AG04449 (cell line): ENCODE results near the gene NECTIN4.

Experiments
- CTCF ChIA-PET: fragments of 350-600 bp; formaldehyde crosslinking; extraction: SDS; loops from one replicate; lab custom pipeline; 2021; ENCODE audit warnings: antibody characterized with exemption; lab: Yijun Ruan, JAX
- POLR2A ChIA-PET: fragments of 400-600, 350-600 bp; formaldehyde crosslinking; extraction: SDS; loops from one replicate; lab custom pipeline; 2020; ENCODE audit warnings: antibody characterized with exemption, inconsistent platforms; lab: Yijun Ruan, JAX
- DNase-seq: peaks from one replicate; pipeline ENCODE4 v3.0.0-alpha.2; 2010; ENCODE audit warnings: low read depth, low spot score
- H3K4me3 ChIP-seq: 2 replicates; pipeline ENCODE4 v1.5.1; 2011; ENCODE audit warnings: low read depth, mild to moderate bottlenecking, control low read depth, low read length
- CTCF ChIP-seq: IDR thresholded peaks from one replicate; pipeline ENCODE4 v1.5.1; 2011; ENCODE audit warnings: mild to moderate bottlenecking, moderate library complexity, low read length, control low read depth, inconsistent platforms; ENCODE audit not compliant: insufficient read depth; ENCODE audit errors: missing control alignments

Gene NECTIN4

DNA sequence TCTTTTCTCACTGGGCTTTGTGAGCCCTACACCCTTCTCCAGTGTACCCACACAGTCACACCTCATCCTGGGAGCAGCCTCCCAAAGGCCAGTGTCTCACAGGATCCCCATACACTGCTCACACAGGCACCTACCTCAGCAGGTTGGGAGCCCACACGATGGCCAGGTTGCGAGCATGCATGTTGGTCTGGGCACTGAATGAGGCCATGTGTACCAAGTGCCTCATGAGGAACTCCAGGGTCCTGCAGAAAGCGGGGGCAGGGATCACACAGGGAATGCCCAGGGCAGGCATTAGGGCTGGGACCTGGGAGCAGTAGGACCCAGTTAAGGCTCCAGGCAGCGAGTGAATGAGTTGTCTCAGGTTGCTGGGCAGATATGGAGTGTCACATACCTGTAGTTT lies 35.1 kb downstream of the NECTIN4 start:
- H3K4me3 ChIP-seq: no peak overlapping the region
- TF ChIP-seq CTCF: no peak
- no peak for DNase-seq
- POLR2A ChIA-PET: interaction anchor here (0.7 to 1.4 kb wide), 2 partner anchors 8 to 9 kb away, joined by 3 read pairs; partner anchors contain the start of gene USF1
- CTCF ChIA-PET: interaction anchor here (1.3 to 1.7 kb wide), 2 partner anchors 7 to 17 kb away, joined by 3 to 4 read pairs; no protein-coding TSS in a partner anchor

- DNase-seq: no peak
- no peak for TF ChIP-seq CTCF
- POLR2A ChIA-PET: interaction anchor here (1.4 kb wide), 1 partner anchor 8 kb away, joined by 3 read pairs; the partner anchor contains the start of gene USF1
- CTCF ChIA-PET: interaction anchor here (1.0 kb wide), 1 partner anchor 9 kb away, joined by 3 read pairs; no protein-coding TSS in a partner anchor
- H3K4me3 ChIP-seq: no peak overlapping the region
Measured at GRCh38 chr1:161052899-161053298, 36.5 kb downstream of the NECTIN4 start.

DNA sequence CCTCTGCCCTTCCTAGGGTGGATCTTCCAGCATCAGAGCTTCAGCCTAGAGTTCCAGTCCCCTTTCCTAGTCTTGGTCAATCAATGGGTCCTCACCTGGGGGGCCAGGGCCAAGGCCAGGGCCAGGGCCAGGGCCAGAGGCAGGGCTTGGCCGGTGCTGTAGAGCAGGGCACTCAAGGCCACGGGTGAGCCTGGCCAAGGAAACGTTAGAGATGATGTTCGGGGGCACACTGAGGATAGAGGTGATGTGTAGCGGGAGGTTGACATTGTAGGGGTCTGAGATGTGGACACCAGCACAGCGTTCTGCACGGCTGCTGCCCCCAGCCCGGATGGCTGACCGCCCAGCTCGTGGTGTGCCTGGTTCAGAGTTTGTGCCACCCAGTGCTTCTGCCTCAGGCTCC lies 38.1 kb downstream of the NECTIN4 start:
- TF ChIP-seq CTCF: no peak
- ChIA-PET CTCF (interaction anchor here (0.8 kb wide), 1 partner anchor 9 kb away, joined by 3 read pairs; no protein-coding TSS in a partner anchor), POLR2A (no interaction called here)
- DNase-seq: no peak
- no peak overlapping the region for H3K4me3 ChIP-seq

DNA sequence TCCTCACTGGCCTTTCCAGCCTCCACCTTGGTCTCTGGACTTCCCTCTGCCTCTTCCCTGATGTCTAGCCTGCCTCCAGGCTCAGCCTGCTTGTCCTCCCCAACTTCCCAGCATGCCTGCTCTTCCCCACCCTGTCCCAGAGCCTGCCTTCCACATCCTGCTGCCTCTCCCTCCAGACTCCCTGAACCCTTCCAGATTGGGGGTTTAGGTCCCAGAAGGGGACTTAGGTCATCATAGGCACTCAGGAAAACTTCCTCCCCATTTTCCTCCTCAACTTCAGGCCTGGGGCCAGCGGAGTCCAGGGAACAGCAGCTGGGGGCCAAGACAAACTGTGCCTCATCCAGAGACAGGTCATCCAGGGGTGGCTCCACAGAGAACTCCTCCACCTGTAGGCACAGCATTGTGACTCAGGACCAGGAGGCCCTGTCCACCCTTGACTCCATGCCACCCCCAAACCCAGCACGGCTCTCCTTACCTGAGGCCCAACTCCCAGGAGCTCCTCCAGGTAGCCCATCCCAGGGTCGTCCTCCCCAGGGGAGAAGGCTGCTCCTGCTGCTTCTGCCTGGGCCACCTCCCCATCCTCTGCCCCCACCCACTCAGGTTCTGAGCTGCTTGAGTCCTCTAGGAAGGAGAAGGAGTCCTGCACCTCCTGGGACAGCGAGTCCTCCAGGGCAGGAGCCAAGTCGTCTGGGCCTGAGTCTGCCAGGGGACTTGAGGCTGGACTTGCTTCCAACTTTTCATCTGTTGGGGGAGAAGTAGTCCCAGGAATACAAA lies 40.2 kb downstream of the NECTIN4 start:
- ChIA-PET POLR2A (no interaction called here), CTCF (interaction anchor here (1.6 kb wide), 1 partner anchor 19 kb away, joined by 3 read pairs; no protein-coding TSS in a partner anchor)
- H3K4me3 ChIP-seq: no peak overlapping the region
- TF ChIP-seq CTCF: no peak
- DNase-seq: no peak

- ChIA-PET POLR2A (no interaction called here), CTCF (interaction anchor here (1.4 to 9.8 kb wide), 9 partner anchors 7 to 92 kb away, joined by 3 to 107 read pairs (median 7); partner anchors contain the start of gene KLHDC9)
- no peak for DNase-seq
- no peak for TF ChIP-seq CTCF
- no peak overlapping the region for H3K4me3 ChIP-seq
Measured at GRCh38 chr1:161047436-161048420, 41.6 kb downstream of the NECTIN4 start.
